ENCODE measurements around the gene RPL18. TPM values are rescaled to one million over a fixed set of nuclear protein-coding genes. Genes with fewer than 3 reads are reported as not detected.

The RPL18 gene
- total RNA-seq, 4 donors from 2014 or later: 3,252 to 5,828 (median 3,870) TPM

- WGBS, 2 donors: 64 to 65% methylated on average over 24 of the region's 24 CpGs
- H3K4me3 ChIP-seq (ENCODE audit: low read depth, poor library complexity, severe bottlenecking): no peak overlapping the region
- TF ChIP-seq, protein P1, sequence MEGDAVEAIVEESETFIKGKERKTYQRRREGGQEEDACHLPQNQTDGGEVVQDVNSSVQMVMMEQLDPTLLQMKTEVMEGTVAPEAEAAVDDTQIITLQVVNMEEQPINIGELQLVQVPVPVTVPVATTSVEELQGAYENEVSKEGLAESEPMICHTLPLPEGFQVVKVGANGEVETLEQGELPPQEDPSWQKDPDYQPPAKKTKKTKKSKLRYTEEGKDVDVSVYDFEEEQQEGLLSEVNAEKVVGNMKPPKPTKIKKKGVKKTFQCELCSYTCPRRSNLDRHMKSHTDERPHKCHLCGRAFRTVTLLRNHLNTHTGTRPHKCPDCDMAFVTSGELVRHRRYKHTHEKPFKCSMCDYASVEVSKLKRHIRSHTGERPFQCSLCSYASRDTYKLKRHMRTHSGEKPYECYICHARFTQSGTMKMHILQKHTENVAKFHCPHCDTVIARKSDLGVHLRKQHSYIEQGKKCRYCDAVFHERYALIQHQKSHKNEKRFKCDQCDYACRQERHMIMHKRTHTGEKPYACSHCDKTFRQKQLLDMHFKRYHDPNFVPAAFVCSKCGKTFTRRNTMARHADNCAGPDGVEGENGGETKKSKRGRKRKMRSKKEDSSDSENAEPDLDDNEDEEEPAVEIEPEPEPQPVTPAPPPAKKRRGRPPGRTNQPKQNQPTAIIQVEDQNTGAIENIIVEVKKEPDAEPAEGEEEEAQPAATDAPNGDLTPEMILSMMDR (IDR thresholded peaks at IDR 0.05): no peak
- TF ChIP-seq POLR2A (IDR thresholded peaks at IDR 0.05): no peak
- intact Hi-C loops (cut with DNase I; ENCODE audit: low total_unique reads): no loop called here
- DNase-seq (ENCODE audit: low spot score in 2 of 2): no peak
These were observed 6.1 kb upstream of the RPL18 start for GRCh38 chr19:48624791-48625723.

DNA sequence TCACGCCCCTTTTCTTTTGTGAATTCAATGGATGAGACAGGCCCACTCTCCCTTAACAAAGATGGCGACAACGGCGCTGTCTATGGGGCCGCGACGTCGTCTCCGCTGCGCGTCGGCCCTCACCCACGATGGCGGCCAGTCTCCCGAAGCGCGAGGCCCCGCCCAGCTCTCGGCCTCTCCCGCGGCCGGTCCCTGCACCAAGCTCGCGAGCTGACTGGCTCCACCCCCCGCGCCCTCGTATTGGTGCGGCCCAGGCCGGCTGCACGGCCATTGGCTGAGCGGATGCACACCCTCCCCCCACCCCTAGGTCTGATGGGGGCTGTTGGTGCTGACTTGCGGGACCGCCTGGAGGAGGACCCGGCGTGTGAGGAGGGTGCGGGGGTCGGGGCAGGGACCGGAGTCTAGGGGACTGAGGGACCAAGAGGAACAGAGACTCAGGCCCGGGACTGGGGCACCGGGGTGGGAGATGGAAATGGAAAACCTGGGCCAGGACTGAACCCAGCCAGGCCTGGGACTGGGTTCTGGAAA lies 5.2 kb upstream of the RPL18 start:
- TF ChIP-seq, protein P1 (IDR thresholded peaks at IDR 0.05): no peak
- no peak for TF ChIP-seq POLR2A (IDR thresholded peaks at IDR 0.05)
- peak; percentile 95 to 99 for DNase-seq (ENCODE audit: low spot score in 2 of 2)
- 2% methylated on average over 28 to 40 of the region's 40 CpGs for WGBS, 2 donors
- intact Hi-C loops (cut with DNase I; ENCODE audit: low total_unique reads): no loop called here
- no peak overlapping the region for H3K4me3 ChIP-seq (ENCODE audit: low read depth, poor library complexity, severe bottlenecking)

DNA sequence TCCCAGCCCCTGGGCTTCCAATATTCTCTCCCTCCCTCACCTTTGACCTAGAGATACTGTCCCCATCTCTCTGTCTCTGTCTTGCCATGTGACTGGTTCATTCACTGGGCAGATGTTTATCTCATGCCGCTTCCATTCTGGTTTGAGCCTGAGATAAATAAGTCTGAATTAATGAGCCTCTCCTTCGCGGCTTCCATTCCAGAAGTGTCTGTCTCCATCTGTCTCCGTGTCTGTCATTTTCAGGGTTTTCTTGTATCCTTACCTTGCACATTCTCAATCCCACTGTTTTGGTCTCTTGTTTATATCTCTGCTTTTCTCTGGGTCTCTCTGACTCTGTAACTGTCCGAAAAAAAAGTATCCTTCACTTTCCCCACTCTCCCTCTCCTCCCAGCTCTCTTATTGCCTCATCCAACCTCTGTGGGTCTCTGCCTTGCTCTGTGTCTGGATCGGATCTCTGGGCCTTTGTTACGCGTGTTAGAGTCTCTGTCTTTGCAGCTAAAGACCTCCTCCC lies 4.6 kb upstream of the RPL18 start:
- no peak for DNase-seq (ENCODE audit: low spot score in 2 of 2)
- TF ChIP-seq, protein P1 (IDR thresholded peaks at IDR 0.05): no peak
- TF ChIP-seq POLR2A (IDR thresholded peaks at IDR 0.05): no peak
- intact Hi-C loops (cut with DNase I; ENCODE audit: low total_unique reads): no loop called here
- 11 to 19% methylated on average over 8 of the region's 8 CpGs for WGBS, 2 donors
- no peak overlapping the region for H3K4me3 ChIP-seq (ENCODE audit: low read depth, poor library complexity, severe bottlenecking)

DNA sequence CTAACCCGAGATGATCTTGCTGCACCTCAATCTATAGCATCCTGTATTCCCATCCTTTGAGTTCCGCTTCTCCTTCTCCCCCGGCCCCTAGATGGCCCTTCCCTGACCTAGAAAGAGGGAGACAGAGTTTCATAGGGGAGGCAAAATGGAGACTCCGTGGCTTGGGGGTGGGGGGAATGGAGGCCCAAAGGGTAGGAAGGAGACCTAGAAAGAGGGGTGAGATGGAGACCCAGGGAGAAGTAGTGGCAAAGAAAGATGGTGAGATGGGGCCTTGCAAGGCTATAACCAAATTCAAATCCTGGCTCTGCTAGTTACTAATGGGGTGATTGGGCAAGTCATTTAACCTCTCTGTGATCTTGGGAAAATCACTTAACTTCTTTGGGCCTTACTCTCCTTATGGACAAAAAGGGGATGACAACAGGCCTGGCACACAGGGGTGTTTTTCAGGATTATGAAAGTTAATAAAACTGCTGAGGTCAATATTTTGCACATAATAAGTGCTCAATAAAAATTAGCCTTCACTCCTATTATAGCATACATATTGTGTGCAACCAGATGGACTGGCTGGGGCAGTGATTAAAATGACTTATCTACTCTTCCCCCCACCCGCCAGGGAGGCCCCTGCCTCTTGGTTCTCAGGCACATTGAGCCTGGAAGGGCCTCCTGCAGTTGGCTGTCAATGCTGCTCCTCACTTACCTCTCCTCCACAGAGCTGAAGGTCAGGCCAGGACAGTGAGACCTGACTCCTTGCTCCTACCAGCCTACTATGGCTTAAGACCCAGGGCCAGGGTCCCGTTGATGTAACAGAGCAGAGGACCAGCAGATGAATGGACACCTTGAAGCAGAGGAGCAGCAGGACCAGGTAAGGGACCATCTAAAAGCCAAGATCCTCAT lies 961 bp upstream of the RPL18 start:
- WGBS, 2 donors: 28 to 29% methylated on average over 6 of the region's 6 CpGs
- TF ChIP-seq POLR2A (IDR thresholded peaks at IDR 0.05): no peak
- TF ChIP-seq, protein P1 (IDR thresholded peaks at IDR 0.05): no peak
- peak overlapping the region; percentile 35 for H3K4me3 ChIP-seq (ENCODE audit: low read depth, poor library complexity, severe bottlenecking)
- intact Hi-C loops (cut with DNase I; ENCODE audit: low total_unique reads): no loop called here
- DNase-seq (ENCODE audit: low spot score in 2 of 2): no peak

DNA sequence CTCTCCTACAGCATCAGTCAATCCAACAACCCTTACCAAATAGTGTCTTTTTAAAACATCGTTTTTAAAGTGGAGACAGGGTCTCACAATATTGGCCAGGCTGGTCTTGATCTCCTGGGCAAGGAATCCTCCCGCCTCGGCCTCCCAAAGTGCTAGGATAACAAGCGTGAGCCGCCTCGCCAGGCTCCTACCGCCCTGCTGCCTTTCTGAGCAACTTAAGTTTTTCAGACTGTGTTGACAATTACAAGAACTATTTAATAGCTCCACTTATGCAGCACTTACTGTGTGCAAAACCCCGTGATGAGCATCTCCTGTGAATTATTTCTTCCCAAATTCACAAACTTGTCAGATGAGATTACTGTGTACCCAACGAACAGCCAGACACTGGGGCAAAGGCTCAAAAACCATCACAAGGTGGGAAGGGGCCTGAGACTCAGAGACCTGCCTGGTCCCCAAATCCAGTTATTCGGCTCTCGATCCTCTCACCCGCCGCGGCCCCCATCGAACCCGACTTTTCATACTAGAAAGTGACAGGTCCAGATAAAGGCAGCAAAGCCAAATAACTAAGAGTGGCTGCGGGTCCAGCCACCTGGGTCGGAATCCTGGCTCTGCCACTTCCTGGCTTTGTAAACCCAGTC lies 581 bp downstream of the RPL18 start:
- TF ChIP-seq, protein P1 (IDR thresholded peaks at IDR 0.05): no peak
- no peak for TF ChIP-seq POLR2A (IDR thresholded peaks at IDR 0.05)
- 2 to 3% methylated on average over 18 of the region's 18 CpGs for WGBS, 2 donors
- DNase-seq (ENCODE audit: low spot score in 2 of 2): no peak

More for the DNA sequence above, 581 bp downstream of the RPL18 start:
- intact Hi-C loops (cut with DNase I; ENCODE audit: low total_unique reads): no loop called here
- H3K4me3 ChIP-seq (ENCODE audit: low read depth, poor library complexity, severe bottlenecking): peak overlapping the region; percentile 76

All from lower leg skin (tissue), 4 donors.